Skeletal muscle tissue (tissue), 4 donors: ENCODE results near the gene LEF1. TPM values are rescaled to one million over a fixed set of nuclear protein-coding genes. Genes with fewer than 3 reads are reported as not detected.

ENCODE experiments used
- H3K27ac ChIP-seq: one replicate; pipeline ENCODE4 v1.7.0; 2013; ENCODE audit warnings: mild to moderate bottlenecking, low read depth, low read length, inconsistent platforms
- H3K27me3 ChIP-seq, 3 donors: one replicate each; pipeline ENCODE4 v1.7.0; 2013; ENCODE audit warnings: low read length in 3 of 3; ENCODE audit not compliant: control insufficient read depth in 3 of 3, insufficient read depth in 3 of 3
- H3K36me3 ChIP-seq, 3 donors: one replicate each; pipeline ENCODE4 v1.7.0; 2013; ENCODE audit warnings: low read length in 3 of 3; ENCODE audit not compliant: control insufficient read depth in 3 of 3, insufficient read depth in 3 of 3
- H3K4me1 ChIP-seq, 3 donors: one replicate each; pipeline ENCODE4 v1.7.0; 2013; ENCODE audit warnings: low read length in 3 of 3, mild to moderate bottlenecking in 3 of 3; ENCODE audit not compliant: control insufficient read depth in 3 of 3, insufficient read depth in 3 of 3
- H3K4me3 ChIP-seq, 3 donors: one replicate each; pipeline ENCODE4 v1.7.0; 2013; ENCODE audit warnings: low read length in 3 of 3
- H3K9ac ChIP-seq, 3 donors: one replicate each; pipeline ENCODE4 v1.7.0; 2013; ENCODE audit warnings: low read length in 3 of 3, mild to moderate bottlenecking in 3 of 3, moderate library complexity in 2 of 3, low read depth in 1 of 3
- H3K9me3 ChIP-seq, 3 donors: one replicate each; pipeline ENCODE4 v1.7.0; 2013; ENCODE audit warnings: low read length in 3 of 3; ENCODE audit not compliant: control insufficient read depth in 3 of 3
- total RNA-seq: library from RNA; depleted of rRNA; stranded (reverse); fragments of >200 nt; gene quantifications from one replicate; pipeline ENCODE4 v1.2.3, GENCODE V29; 2014
- donor health status: Osteomylitis.

Gene LEF1
- total RNA-seq, 1 donor from 2014 or later = 4.7 TPM

- no peak overlapping the region for H3K4me3 ChIP-seq
- no peaks in the 10 kb centered on the region for H3K36me3 ChIP-seq
- H3K27me3 ChIP-seq = peaks cover 0 to 3% (median 0%) of the 10 kb centered on the region in 3 donors
- no peaks in the 10 kb centered on the region for H3K4me1 ChIP-seq
- H3K9me3 ChIP-seq = no peaks in the 10 kb centered on the region
- H3K9ac ChIP-seq = no peak overlapping the region
- no peak overlapping the region for H3K27ac ChIP-seq
Observed at GRCh38 chr4:108078024-108078733, 90.6 kb downstream of the LEF1 start.

GRCh38 chr4:108072300-108072699 lies 96.4 kb downstream of the LEF1 start:
- H3K27me3 ChIP-seq = no peaks in the 10 kb centered on the region
- H3K4me3 ChIP-seq = no peak overlapping the region
- no peaks in the 10 kb centered on the region for H3K9me3 ChIP-seq
- no peak overlapping the region for H3K27ac ChIP-seq
- no peak overlapping the region for H3K9ac ChIP-seq
- no peaks in the 10 kb centered on the region for H3K36me3 ChIP-seq
- H3K4me1 ChIP-seq = no peaks in the 10 kb centered on the region

GRCh38 chr4:108070775-108071174 lies 98.0 kb downstream of the LEF1 start:
- no peaks in the 10 kb centered on the region for H3K4me1 ChIP-seq
- no peak overlapping the region for H3K27ac ChIP-seq
- no peak overlapping the region for H3K9ac ChIP-seq
- H3K27me3 ChIP-seq = no peaks in the 10 kb centered on the region
- no peak overlapping the region for H3K4me3 ChIP-seq
- no peaks in the 10 kb centered on the region for H3K9me3 ChIP-seq
- H3K36me3 ChIP-seq = no peaks in the 10 kb centered on the region

- no peak overlapping the region for H3K9ac ChIP-seq
- no peaks in the 10 kb centered on the region for H3K27me3 ChIP-seq
- no peaks in the 10 kb centered on the region for H3K4me1 ChIP-seq
- no peaks in the 10 kb centered on the region for H3K36me3 ChIP-seq
- no peak overlapping the region for H3K27ac ChIP-seq
- H3K4me3 ChIP-seq = no peak overlapping the region
- no peaks in the 10 kb centered on the region for H3K9me3 ChIP-seq
Observed at GRCh38 chr4:108068442-108068841, 100.3 kb downstream of the LEF1 start.

- H3K4me1 ChIP-seq = no peaks in the 10 kb centered on the region
- no peaks in the 10 kb centered on the region for H3K36me3 ChIP-seq
- no peak overlapping the region for H3K27ac ChIP-seq
- no peaks in the 10 kb centered on the region for H3K9me3 ChIP-seq
- no peak overlapping the region for H3K9ac ChIP-seq
- peaks cover 0 to 6% (median 2%) of the 10 kb centered on the region in 3 donors for H3K27me3 ChIP-seq
- H3K4me3 ChIP-seq = no peak overlapping the region
Observed at GRCh38 chr4:108060686-108061321, 107.9 kb downstream of the LEF1 start.

GRCh38 chr4:108060164-108060563 lies 108.6 kb downstream of the LEF1 start:
- Histone ChIP-seq H3K9ac (no peak overlapping the region), H3K4me3 (no peak overlapping the region), H3K9me3 (no peaks in the 10 kb centered on the region), H3K4me1 (no peaks in the 10 kb centered on the region), H3K36me3 (no peaks in the 10 kb centered on the region), H3K27ac (no peak overlapping the region), H3K27me3 (peaks cover 0 to 6% (median 2%) of the 10 kb centered on the region in 3 donors)

GRCh38 chr4:108058685-108059440 lies 109.9 kb downstream of the LEF1 start:
- Histone ChIP-seq H3K4me1 (no peaks in the 10 kb centered on the region), H3K27me3 (peaks cover 2 to 6% (median 4%) of the 10 kb centered on the region in 3 donors), H3K4me3 (no peak overlapping the region), H3K9ac (no peak overlapping the region), H3K9me3 (no peaks in the 10 kb centered on the region), H3K27ac (no peak overlapping the region), H3K36me3 (no peaks in the 10 kb centered on the region)

GRCh38 chr4:108056418-108056817 lies 112.3 kb downstream of the LEF1 start:
- H3K4me3 ChIP-seq = no peak overlapping the region
- H3K27ac ChIP-seq = no peak overlapping the region
- H3K9ac ChIP-seq = no peak overlapping the region
- peaks cover 0 to 4% (median 3%) of the 10 kb centered on the region in 3 donors for H3K27me3 ChIP-seq
- no peaks in the 10 kb centered on the region for H3K9me3 ChIP-seq
- no peaks in the 10 kb centered on the region for H3K36me3 ChIP-seq
- no peaks in the 10 kb centered on the region for H3K4me1 ChIP-seq

GRCh38 chr4:108055787-108056186 lies 112.9 kb downstream of the LEF1 start:
- Histone ChIP-seq H3K9ac (no peak overlapping the region), H3K4me3 (no peak overlapping the region), H3K27ac (no peak overlapping the region), H3K36me3 (no peaks in the 10 kb centered on the region), H3K9me3 (no peaks in the 10 kb centered on the region), H3K27me3 (peaks cover 0 to 4% (median 3%) of the 10 kb centered on the region in 3 donors), H3K4me1 (no peaks in the 10 kb centered on the region)
